ENCODE measurements around the gene PHACTR1.
A peak's percentile ranks its signal among the peaks of the same experiment; 100 is the strongest.
"Not testable (repeated sequence)": the region's sequence is repeated elsewhere in the genome, so short reads cannot be mapped to it uniquely, and the experiment has no call there.

PHACTR1 gene

GRCh38 chr6:12750416-12750815, 33.8 kb downstream of the PHACTR1 start:
- no peak for DNase-seq

DNA sequence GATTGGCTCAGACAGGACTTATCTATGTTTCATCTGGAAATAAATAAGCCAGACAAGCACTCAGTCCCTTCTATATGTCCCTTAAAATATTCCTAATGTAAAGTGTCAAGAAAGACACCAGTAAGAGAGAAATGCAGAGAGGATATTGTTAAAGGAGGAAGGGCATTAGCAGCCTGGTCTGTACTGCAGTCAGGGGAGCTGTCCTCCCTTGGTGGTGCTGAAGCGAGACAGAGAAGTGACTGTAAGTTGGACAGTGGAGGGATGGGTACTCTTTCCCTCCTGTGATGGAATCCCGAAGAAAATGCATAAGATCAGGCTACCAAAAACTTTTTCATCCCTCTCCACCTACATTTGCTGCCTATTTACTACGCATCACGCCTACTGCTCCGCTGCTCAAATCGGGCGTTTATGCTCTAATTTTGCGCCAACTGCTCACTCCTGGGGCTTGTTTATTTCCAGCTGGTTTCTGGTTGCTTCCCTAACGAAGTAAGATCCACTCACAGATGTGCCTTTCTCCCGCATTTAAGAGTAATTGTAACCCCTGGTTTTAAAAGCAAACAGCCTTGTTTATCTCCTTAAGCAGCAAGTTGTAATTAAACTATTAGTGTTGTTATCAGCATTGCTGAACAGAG, 35.2 kb downstream of the PHACTR1 start:
- DNase-seq: peak; percentile 14 to 37

DNA sequence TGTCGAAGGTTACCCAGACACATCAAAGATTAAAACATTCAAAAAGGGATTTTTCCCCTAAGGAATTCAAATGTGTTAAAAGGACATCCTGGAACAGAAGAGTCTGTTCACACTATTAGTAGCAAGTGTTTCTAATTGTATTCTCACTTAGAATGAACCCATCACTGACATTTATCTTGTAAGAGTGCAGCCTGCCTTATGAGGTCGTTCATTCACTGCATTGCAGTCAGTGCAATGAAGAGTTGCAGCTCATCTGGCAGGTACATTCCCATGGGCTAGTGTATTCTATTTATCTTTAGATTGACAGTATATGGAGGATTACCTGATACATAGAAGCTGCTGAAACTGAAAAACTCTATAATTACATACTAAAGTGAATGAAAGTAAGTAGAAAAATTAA, 36.5 kb downstream of the PHACTR1 start:
- DNase-seq: no peak

- DNase-seq: no peak
Measured at GRCh38 chr6:12760226-12760625, 43.7 kb downstream of the PHACTR1 start.

GRCh38 chr6:12760911-12761310, 44.3 kb downstream of the PHACTR1 start:
- DNase-seq: no peak

- no peak for DNase-seq
Measured at GRCh38 chr6:12761376-12762115, 45.0 kb downstream of the PHACTR1 start.

DNA sequence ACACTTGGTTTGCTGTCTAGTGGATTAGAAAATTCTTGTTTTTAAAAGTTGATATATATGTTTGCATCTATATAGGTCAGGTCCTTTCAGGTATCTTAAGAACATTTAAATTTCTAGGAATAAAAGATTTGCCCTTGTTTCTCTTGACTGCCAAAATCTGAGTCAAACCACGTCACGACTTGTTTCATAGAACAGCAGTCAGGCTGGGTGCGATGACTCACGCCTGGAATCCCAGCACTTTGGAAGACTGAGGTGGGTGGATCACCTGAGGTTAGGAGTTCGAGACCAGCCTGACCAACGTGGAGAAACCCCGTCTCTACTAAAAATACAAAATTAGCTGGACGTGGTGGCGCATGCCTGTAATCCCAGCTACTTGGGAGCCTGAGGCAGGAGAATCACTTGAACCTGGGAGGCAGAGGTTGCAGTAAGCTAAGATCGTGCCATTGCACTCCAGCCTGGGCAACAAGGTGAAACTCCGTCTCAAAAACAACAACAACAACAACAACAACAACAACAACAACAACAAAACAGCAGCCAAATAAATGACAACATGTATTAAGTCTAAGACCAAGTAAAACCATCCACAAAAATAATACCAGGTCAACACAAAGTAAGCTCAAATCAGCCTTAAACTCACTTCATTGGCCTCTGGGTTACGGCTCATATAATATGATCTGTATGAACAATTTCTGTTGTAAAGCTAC, 46.3 kb downstream of the PHACTR1 start:
- not testable (repeated sequence) for DNase-seq

- DNase-seq: no peak
Measured at GRCh38 chr6:12766365-12766764, 49.8 kb downstream of the PHACTR1 start.

DNA sequence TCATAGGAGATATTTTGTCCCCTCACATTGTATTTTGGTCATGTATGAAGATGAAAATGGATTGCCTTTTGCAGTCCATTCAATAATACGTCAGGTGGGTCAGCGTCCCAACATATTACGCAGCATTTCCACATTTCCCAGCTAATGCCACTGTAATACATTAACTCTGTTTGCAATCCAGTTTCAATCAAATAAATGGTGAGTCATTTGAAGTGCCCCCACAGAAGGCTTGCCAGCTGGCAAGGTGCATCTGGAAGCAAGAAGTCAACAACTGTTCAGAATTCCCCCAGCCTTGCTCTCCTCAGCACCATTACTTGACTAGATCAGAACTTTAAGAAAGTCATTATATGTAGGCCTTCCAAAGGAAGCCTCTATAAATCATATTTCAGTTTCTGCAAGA, 50.4 kb downstream of the PHACTR1 start:
- DNase-seq: no peak

GRCh38 chr6:12769556-12770256, 53.1 kb downstream of the PHACTR1 start:
- no peak for DNase-seq

- DNase-seq: no peak
Measured at GRCh38 chr6:12772416-12772815, 55.8 kb downstream of the PHACTR1 start.

DNA sequence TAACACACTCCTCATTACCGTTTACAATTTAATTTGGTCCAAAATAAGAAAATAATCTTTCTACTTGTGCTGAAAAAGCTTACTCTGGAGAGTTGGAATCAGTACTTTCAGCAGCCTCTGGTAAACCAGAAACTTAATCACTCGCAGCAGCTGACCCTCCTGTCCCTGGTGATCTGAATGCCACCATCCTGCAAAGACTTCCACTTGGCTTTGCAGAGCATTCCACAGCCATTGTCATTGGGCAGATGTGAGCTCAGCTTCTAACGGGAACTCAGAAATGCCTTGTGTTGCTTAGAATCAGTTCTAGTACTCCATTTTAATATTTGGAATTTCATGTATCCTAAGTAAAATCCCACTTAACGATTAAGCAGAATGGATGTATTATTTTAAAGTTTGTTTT, 59.7 kb downstream of the PHACTR1 start:
- DNase-seq: no peak

DNA sequence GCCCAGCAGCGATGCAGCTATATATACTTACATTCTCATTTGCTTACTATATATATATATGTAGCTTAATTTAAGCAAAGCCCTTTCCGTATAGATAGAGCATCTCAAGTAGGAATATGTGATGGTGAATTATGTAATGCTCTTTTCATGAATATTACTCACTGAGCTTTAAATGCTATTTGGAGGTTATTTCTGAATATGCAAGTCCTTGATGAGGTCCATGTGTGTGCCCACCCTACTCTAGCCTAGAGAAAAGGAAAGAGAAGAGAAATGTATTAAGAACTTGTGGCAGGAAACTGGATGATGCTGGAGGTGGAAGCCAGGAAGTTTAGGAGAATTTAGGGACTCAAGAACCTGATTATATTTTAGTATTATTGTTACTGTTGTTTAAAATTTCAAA, 63.2 kb downstream of the PHACTR1 start:
- DNase-seq: no peak

GRCh38 chr6:12782136-12782535, 65.6 kb downstream of the PHACTR1 start:
- no peak for DNase-seq

GRCh38 chr6:12785301-12785700, 68.7 kb downstream of the PHACTR1 start:
- DNase-seq: no peak

DNA sequence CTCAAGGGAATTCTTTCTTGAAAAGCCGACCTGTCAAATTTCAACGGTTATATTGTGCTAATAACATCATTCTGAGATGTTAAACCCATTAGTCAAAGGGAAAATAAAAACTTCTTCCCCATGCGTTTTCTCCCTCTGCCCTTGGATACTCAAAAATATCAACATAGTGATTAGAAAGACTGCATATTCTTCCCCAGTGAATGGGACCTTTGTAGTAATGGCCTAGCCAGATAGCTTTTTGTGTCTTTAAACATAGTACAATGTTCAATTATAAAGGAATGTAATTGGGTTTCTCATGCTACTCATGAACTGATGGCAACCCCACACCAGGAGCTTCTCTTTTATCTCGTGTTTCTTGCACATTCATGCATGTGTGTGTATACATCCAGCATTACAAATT, 69.4 kb downstream of the PHACTR1 start:
- no peak for DNase-seq

DNA sequence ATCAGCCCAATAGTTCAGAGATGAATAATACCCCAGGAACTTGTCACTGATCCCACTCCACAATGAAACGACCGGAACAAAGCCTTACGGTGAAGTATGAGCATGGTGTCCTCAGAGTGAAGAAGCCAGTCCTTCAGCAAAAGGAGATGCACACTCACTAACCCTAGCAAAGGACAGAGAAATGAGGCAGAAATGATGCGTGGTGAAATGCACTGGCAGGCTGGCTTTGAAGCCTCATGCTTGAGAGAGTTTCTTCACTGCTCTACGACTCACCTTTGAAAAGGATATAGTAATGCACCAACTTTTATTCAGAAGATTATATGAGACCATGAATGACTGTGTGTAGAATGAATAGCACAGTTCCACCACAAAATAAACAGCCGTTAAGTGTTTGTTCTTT, 74.8 kb downstream of the PHACTR1 start:
- DNase-seq: no peak

DNA sequence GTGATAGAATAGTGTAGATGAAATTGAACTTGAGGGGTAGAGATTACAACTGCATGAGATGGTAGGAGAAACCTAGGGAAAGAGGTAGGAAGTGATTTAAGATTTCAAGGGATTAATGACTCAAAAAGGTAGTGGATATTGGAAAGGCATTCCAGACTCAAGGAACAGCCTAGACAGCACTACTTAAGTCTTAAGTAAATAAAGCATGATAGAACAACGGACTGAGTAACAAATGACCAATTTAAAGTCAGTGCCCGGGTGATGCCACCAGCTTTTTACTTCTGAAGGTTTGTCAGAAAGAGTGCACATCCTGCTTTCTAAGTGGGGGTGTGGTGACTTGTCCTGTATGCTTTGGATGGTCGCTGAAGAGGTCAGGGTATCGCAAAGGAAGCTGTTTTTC, 81.8 kb downstream of the PHACTR1 start:
- no peak for DNase-seq

- DNase-seq: no peak
Measured at GRCh38 chr6:12800120-12800519, 83.6 kb downstream of the PHACTR1 start.

DNA sequence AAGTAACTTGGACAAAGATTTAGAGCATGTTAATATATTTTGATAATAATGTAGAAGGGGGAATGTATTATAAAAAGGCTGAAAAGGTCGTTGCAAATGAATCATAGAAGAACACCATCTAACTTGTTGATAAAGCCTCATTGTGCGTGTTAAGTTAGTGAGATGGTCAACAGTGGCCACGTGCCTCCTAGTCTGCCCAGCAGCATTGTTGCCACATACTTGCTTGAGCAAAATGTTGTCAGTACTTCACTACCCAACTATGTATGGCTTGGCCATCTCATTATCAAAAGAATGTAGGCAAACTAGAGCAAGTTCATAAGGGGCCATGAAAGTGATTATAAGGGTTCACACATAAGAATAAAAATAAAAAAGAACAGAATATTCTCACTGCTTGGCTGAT, 84.6 kb downstream of the PHACTR1 start:
- DNase-seq: no peak

- no peak for DNase-seq
Measured at GRCh38 chr6:12802440-12802839, 85.9 kb downstream of the PHACTR1 start.

DNA sequence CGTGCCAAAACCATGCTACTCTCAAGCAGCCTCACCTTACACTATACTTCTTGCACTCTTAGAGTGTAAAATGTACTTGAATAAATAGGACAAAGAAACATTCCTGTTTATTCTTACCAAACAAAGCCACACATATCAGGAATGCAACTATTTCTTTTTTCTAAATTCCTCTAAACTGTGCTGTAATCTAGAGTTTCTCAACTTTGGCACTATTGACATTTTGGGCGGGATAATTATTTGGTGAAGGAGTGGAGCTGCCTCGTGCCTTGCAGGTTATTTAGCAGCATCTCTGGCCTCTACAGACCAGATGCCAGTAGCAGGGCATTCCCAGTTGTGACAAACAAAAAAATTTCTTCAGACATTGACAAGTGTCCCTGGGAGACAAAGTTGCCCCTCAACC, 86.9 kb downstream of the PHACTR1 start:
- no peak for DNase-seq

DNA sequence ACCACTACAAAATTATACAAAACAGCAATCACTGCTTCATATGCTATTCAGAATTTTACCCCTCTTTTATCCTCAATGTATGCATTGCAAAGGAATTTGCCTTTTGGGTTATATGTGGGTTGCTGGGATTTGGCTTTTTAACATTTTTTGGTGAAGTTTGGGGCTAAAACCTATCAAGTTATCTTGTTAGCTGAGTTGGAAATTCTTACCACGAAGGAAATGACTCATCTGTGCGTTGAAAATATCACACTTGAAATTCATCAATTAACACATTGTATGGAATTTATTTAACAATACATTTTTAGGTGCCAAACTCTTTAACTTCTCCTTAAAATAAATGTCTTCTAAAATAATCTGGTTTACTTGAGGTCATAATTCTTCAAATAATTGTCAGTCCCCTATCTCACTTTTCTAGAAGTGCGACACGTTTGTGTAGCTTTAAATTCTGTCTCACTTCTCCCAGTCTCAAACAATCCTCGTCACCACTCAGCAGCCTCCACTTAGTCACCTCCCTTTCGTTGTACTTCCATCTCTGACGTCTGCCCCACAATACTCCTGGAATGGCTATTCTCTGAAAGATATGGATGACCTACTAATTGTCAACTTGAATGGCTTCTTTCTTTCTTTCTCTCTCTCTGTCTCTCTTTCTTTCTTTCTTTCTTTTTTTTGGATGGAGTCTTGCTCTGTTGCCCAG, 88.5 kb downstream of the PHACTR1 start:
- DNase-seq: no peak
